Fibroblast of lung (primary cell): ENCODE results near the gene GYG1.

Experiments used
- EZH2 ChIP-seq: IDR thresholded peaks from 2 replicates; pipeline ENCODE4 v1.5.1; 2012; ENCODE audit warnings: low read length, control low read depth, mild to moderate bottlenecking; ENCODE audit errors: missing control alignments
- TF ChIP-seq, protein P1 (sequence below), 2 donors: IDR thresholded peaks in 1 of 2; conservative IDR thresholded peaks in 1 of 2; 1 replicate in 1 of 2; 2 replicates in 1 of 2; pipeline ENCODE4 v1.5.1; 2011 to 2012; ENCODE audit warnings: low read length in 2 of 2, control low read depth in 1 of 2, inconsistent platforms in 1 of 2, low read depth in 1 of 2, mild to moderate bottlenecking in 1 of 2

DNA sequence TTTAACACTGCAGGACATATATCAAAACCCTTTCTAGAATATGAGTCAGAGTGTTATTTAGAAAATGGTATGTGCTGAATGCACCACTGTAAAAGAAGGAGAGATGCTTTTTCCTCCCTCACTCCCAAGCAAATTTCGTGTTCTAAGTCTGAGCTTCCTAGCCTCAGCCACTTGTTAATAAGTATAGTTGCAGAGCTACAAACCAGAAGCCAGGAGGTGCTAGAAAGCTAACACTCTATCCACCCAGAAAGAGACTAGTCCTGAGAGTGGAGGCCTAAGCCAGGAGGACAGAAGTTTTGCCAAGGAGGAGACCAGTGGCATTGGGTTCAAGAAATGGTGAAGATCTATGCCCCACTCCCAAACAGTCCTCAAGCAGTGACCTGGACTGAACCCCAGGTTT, 40.5 kb upstream of the GYG1 start:
- TF ChIP-seq, protein P1, sequence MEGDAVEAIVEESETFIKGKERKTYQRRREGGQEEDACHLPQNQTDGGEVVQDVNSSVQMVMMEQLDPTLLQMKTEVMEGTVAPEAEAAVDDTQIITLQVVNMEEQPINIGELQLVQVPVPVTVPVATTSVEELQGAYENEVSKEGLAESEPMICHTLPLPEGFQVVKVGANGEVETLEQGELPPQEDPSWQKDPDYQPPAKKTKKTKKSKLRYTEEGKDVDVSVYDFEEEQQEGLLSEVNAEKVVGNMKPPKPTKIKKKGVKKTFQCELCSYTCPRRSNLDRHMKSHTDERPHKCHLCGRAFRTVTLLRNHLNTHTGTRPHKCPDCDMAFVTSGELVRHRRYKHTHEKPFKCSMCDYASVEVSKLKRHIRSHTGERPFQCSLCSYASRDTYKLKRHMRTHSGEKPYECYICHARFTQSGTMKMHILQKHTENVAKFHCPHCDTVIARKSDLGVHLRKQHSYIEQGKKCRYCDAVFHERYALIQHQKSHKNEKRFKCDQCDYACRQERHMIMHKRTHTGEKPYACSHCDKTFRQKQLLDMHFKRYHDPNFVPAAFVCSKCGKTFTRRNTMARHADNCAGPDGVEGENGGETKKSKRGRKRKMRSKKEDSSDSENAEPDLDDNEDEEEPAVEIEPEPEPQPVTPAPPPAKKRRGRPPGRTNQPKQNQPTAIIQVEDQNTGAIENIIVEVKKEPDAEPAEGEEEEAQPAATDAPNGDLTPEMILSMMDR (conservative IDR thresholded peaks at IDR 0.05 in 1 of 2, IDR thresholded peaks at IDR 0.05 in 1 of 2; ENCODE audit: low read depth in 1 of 2, low read length in 2 of 2) = peak; percentile 28 to 33
- no peak for TF ChIP-seq EZH2
